Liver (tissue), 3 donors: ENCODE results near the gene PALLD.

Source experiments
- EGR1 ChIP-seq, 2 donors: IDR thresholded peaks; 2 replicates each; pipeline ENCODE4 v1.6.1; 2016 to 2018; ENCODE audit warnings: antibody characterized with exemption in 2 of 2, low read depth in 2 of 2
- FOXA1 ChIP-seq: IDR thresholded peaks from 2 replicates; pipeline ENCODE4 v1.6.1; 2016; ENCODE audit warnings: antibody characterized with exemption
- GABPA ChIP-seq, 2 donors: IDR thresholded peaks in 1 of 2; conservative IDR thresholded peaks in 1 of 2; 2 replicates each; pipeline ENCODE4 v1.6.1; 2016; ENCODE audit warnings: antibody characterized with exemption in 2 of 2, mild to moderate bottlenecking in 1 of 2, moderate library complexity in 1 of 2
- JUND ChIP-seq, 2 donors: IDR thresholded peaks; 2 replicates each; pipeline ENCODE4 v1.6.1; 2016; ENCODE audit warnings: antibody characterized with exemption in 2 of 2
- NR2F2 ChIP-seq: IDR thresholded peaks from 2 replicates; pipeline ENCODE4 v1.6.1; 2016; ENCODE audit warnings: antibody characterized with exemption
- RAD21 ChIP-seq, 2 donors: IDR thresholded peaks; 2 replicates each; pipeline ENCODE4 v1.6.1; 2016; ENCODE audit warnings: antibody characterized with exemption in 2 of 2, mild to moderate bottlenecking in 2 of 2
- SP1 ChIP-seq: IDR thresholded peaks from 2 replicates; pipeline ENCODE4 v1.6.1; 2018; ENCODE audit warnings: antibody characterized with exemption, mild to moderate bottlenecking
- TAF1 ChIP-seq: conservative IDR thresholded peaks from 2 replicates; pipeline ENCODE4 v1.6.1; 2016; ENCODE audit warnings: antibody characterized with exemption, mild to moderate bottlenecking
- YY1 ChIP-seq: IDR thresholded peaks from 2 replicates; pipeline ENCODE4 v1.6.1; 2016; ENCODE audit warnings: antibody characterized with exemption, mild to moderate bottlenecking
- TF ChIP-seq, protein P1 (sequence below): fragments of 150-350 bp; IDR thresholded peaks from 2 replicates; pipeline ENCODE4 v1.5.1; 2017; ENCODE audit warnings: improper control_type of control experiment, low read depth, low read length; ENCODE audit not compliant: missing input control
- TF ChIP-seq, protein P2 (sequence below): IDR thresholded peaks from 2 replicates; pipeline ENCODE4 v1.6.1; 2016; ENCODE audit warnings: antibody characterized with exemption, mild to moderate bottlenecking
- TF ChIP-seq, protein P3 (sequence below): IDR thresholded peaks from 2 replicates; pipeline ENCODE4 v1.6.1; 2016; ENCODE audit warnings: antibody characterized with exemption
- TF ChIP-seq, protein P4 (sequence below): IDR thresholded peaks from 2 replicates; pipeline ENCODE4 v1.6.1; 2016; ENCODE audit warnings: antibody characterized with exemption
- TF ChIP-seq, protein P5 (sequence below): IDR thresholded peaks from 2 replicates; pipeline ENCODE4 v1.6.1; 2016; ENCODE audit warnings: antibody characterized with exemption
- donor health status: healthy.
- donor health status: healthy.

DNA sequence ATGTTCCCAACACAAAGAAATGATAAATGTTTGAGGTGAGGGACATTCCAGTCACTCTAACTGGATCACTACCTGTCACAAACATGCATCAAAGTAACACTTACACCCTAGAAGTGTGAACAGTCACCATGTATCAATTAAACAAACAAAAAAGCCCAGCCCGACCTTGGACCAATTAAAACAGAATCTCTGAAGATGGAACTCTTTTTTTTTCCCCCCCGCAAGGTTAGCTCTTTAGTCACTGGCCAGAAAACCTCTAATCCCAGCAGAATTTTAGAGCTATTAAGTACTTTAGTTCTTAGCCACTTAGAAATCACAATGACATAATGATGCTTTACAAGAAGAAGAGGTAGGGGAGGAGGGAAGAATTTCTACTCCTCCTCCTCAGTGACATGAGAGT is 154.5 kb downstream of the PALLD start:
- TF ChIP-seq, protein P1, sequence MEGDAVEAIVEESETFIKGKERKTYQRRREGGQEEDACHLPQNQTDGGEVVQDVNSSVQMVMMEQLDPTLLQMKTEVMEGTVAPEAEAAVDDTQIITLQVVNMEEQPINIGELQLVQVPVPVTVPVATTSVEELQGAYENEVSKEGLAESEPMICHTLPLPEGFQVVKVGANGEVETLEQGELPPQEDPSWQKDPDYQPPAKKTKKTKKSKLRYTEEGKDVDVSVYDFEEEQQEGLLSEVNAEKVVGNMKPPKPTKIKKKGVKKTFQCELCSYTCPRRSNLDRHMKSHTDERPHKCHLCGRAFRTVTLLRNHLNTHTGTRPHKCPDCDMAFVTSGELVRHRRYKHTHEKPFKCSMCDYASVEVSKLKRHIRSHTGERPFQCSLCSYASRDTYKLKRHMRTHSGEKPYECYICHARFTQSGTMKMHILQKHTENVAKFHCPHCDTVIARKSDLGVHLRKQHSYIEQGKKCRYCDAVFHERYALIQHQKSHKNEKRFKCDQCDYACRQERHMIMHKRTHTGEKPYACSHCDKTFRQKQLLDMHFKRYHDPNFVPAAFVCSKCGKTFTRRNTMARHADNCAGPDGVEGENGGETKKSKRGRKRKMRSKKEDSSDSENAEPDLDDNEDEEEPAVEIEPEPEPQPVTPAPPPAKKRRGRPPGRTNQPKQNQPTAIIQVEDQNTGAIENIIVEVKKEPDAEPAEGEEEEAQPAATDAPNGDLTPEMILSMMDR = no peak
- TF ChIP-seq FOXA1 (no peak), SP1 (no peak), YY1 (no peak), RAD21 (IDR thresholded peaks at IDR 0.05) (no peak), EGR1 (IDR thresholded peaks at IDR 0.05; ENCODE audit: low read depth in 2 of 2) (no peak), TAF1 (no peak), JUND (IDR thresholded peaks at IDR 0.05) (no peak), GABPA (IDR thresholded peaks at IDR 0.05 in 1 of 2, conservative IDR thresholded peaks at IDR 0.05 in 1 of 2) (no peak), NR2F2 (no peak)
- TF ChIP-seq, protein P2, sequence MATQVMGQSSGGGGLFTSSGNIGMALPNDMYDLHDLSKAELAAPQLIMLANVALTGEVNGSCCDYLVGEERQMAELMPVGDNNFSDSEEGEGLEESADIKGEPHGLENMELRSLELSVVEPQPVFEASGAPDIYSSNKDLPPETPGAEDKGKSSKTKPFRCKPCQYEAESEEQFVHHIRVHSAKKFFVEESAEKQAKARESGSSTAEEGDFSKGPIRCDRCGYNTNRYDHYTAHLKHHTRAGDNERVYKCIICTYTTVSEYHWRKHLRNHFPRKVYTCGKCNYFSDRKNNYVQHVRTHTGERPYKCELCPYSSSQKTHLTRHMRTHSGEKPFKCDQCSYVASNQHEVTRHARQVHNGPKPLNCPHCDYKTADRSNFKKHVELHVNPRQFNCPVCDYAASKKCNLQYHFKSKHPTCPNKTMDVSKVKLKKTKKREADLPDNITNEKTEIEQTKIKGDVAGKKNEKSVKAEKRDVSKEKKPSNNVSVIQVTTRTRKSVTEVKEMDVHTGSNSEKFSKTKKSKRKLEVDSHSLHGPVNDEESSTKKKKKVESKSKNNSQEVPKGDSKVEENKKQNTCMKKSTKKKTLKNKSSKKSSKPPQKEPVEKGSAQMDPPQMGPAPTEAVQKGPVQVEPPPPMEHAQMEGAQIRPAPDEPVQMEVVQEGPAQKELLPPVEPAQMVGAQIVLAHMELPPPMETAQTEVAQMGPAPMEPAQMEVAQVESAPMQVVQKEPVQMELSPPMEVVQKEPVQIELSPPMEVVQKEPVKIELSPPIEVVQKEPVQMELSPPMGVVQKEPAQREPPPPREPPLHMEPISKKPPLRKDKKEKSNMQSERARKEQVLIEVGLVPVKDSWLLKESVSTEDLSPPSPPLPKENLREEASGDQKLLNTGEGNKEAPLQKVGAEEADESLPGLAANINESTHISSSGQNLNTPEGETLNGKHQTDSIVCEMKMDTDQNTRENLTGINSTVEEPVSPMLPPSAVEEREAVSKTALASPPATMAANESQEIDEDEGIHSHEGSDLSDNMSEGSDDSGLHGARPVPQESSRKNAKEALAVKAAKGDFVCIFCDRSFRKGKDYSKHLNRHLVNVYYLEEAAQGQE = no peak
- TF ChIP-seq, protein P3, sequence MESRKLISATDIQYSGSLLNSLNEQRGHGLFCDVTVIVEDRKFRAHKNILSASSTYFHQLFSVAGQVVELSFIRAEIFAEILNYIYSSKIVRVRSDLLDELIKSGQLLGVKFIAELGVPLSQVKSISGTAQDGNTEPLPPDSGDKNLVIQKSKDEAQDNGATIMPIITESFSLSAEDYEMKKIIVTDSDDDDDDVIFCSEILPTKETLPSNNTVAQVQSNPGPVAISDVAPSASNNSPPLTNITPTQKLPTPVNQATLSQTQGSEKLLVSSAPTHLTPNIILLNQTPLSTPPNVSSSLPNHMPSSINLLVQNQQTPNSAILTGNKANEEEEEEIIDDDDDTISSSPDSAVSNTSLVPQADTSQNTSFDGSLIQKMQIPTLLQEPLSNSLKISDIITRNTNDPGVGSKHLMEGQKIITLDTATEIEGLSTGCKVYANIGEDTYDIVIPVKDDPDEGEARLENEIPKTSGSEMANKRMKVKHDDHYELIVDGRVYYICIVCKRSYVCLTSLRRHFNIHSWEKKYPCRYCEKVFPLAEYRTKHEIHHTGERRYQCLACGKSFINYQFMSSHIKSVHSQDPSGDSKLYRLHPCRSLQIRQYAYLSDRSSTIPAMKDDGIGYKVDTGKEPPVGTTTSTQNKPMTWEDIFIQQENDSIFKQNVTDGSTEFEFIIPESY = no peak
- TF ChIP-seq, protein P4, sequence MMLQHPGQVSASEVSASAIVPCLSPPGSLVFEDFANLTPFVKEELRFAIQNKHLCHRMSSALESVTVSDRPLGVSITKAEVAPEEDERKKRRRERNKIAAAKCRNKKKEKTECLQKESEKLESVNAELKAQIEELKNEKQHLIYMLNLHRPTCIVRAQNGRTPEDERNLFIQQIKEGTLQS = no peak
- TF ChIP-seq, protein P5, sequence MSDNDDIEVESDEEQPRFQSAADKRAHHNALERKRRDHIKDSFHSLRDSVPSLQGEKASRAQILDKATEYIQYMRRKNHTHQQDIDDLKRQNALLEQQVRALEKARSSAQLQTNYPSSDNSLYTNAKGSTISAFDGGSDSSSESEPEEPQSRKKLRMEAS = no peak
